Activated CD8-positive, alpha-beta memory T cell treated with anti-CD3 and anti-CD28 coated beads, Interleukin-2, amount 50 U/mL, for 1 hour (primary cell): ENCODE results near the gene PITPNM3.
"Not testable (repeated sequence)": the region's sequence is repeated elsewhere in the genome, so short reads cannot be mapped to it uniquely, and the experiment has no call there.

Experiments used
- DNase-seq: peaks from one replicate; pipeline ENCODE4 v3.0.0-alpha.2; 2020; ENCODE audit errors: extremely low read depth

Gene PITPNM3

GRCh38 chr17:6574687-6575595, 18.6 kb upstream of the PITPNM3 start:
- DNase-seq, result no peak

GRCh38 chr17:6573982-6574686, 17.8 kb upstream of the PITPNM3 start:
- DNase-seq, result no peak

- not testable (repeated sequence) for DNase-seq
Observed at GRCh38 chr17:6573495-6573894, 17.1 kb upstream of the PITPNM3 start.

GRCh38 chr17:6572972-6573370, 16.6 kb upstream of the PITPNM3 start:
- no peak for DNase-seq

GRCh38 chr17:6571452-6571781, 15.1 kb upstream of the PITPNM3 start:
- no peak for DNase-seq

- DNase-seq, result no peak
Observed at GRCh38 chr17:6570731-6571451, 14.5 kb upstream of the PITPNM3 start.

GRCh38 chr17:6569370-6570285, 13.3 kb upstream of the PITPNM3 start:
- DNase-seq, result no peak

GRCh38 chr17:6568184-6568758, 11.9 kb upstream of the PITPNM3 start:
- no peak for DNase-seq

GRCh38 chr17:6567528-6568183, 11.3 kb upstream of the PITPNM3 start:
- no peak for DNase-seq

GRCh38 chr17:6561446-6561845, 5.1 kb upstream of the PITPNM3 start:
- DNase-seq, result no peak

- DNase-seq, result no peak
Observed at GRCh38 chr17:6560496-6560895, 4.1 kb upstream of the PITPNM3 start.

GRCh38 chr17:6559753-6560215, 3.4 kb upstream of the PITPNM3 start:
- DNase-seq, result no peak

- no peak for DNase-seq
Observed at GRCh38 chr17:6558932-6559752, 2.8 kb upstream of the PITPNM3 start.

GRCh38 chr17:6558276-6558675, 1.9 kb upstream of the PITPNM3 start:
- DNase-seq, result no peak

- no peak for DNase-seq
Observed at GRCh38 chr17:6557040-6557438, 684 bp upstream of the PITPNM3 start.

- DNase-seq, result no peak
Observed at GRCh38 chr17:6555331-6556120, 829 bp downstream of the PITPNM3 start.

- no peak for DNase-seq
Observed at GRCh38 chr17:6554871-6555330, 1.5 kb downstream of the PITPNM3 start.

GRCh38 chr17:6554342-6554741, 2.0 kb downstream of the PITPNM3 start:
- no peak for DNase-seq
